Measurements from ENCODE around the gene ASH1L. TPM values are rescaled to one million over a fixed set of nuclear protein-coding genes. Genes with fewer than 3 reads are reported as not detected.

The ASH1L gene
- total RNA-seq: 37.9 and 44.5 TPM in 2 replicates

GRCh38 chr1:155562581-155563376 is at the start of gene ASH1L:
ASH1L (minus strand) TSS chr1:155562803; CDS start chr1:155521519, 41,284 bp downstream.

GRCh38 chr1:155609515-155610256 is 47.1 kb upstream of the ASH1L start, which contains the start of gene MSTO1:
MSTO1 (plus strand) TSS chr1:155610218; CDS start chr1:155610249, 31 bp downstream.

GRCh38 chr1:155320661-155321617 is 241.7 kb downstream of the ASH1L start, which contains the start of gene RUSC1:
RUSC1 (plus strand) TSS chr1:155320894; CDS start chr1:155321774, 880 bp downstream.

GRCh38 chr1:155308493-155309422 is 253.8 kb downstream of the ASH1L start, which contains the start of gene FDPS:
FDPS (plus strand) TSS chr1:155308866; CDS start chr1:155309790, 924 bp downstream.

GRCh38 chr1:155301342-155301841 is 261.2 kb downstream of the ASH1L start, which contains the start of gene PKLR:
PKLR (minus strand) TSS chr1:155301438; CDS start chr1:155301395, 43 bp downstream.

Small RNAs within 50 kb of the gene (small RNA-seq; reads per million reads assigned to genes)
- not detected for gene AL353807.4
- gene RNU6-106P: not detected
- not detected for gene RNU6-1297P

Other genes with a start within 250 kb of the ASH1L start
- gene RUSC1, start 241.9 kb downstream of the ASH1L start, total RNA-seq: 18.5 and 20.3 TPM in 2 replicates
- 23.1 and 28.7 TPM in 2 replicates for gene MSTO1, start 47.4 kb upstream of the ASH1L start, total RNA-seq
- 40.8 and 95.4 TPM in 2 replicates for gene YY1AP1, start 126.0 kb upstream of the ASH1L start, total RNA-seq
- gene DAP3, start 126.3 kb upstream of the ASH1L start, total RNA-seq: 70.6 and 73.5 TPM in 2 replicates